H1 (cell line): ENCODE data around the gene MEN1.

Source experiments
- EZH2 ChIP-seq: fragments of 200-600 bp; sonication (generic); IDR thresholded peaks from 2 replicates; pipeline ENCODE4 v1.7.1; 2012; ENCODE audit warnings: low read depth, mild to moderate bottlenecking, moderate library complexity, low read length, inconsistent platforms; ENCODE audit not compliant: severe bottlenecking
- SP2 ChIP-seq: IDR thresholded peaks from 2 replicates; pipeline ENCODE4 v1.6.1; 2012; ENCODE audit warnings: mild to moderate bottlenecking, low read length, inconsistent platforms
- TF ChIP-seq, protein P1 (sequence below), 3 experiments: IDR thresholded peaks; 1 replicate in 2 of 3; 2 replicates in 1 of 3; pipeline versions ENCODE4 v1.5.1 to v1.6.1; 2011; ENCODE audit warnings: low read length in 3 of 3, mild to moderate bottlenecking in 3 of 3, inconsistent platforms in 2 of 3, low read depth in 1 of 3, moderate library complexity in 1 of 3; ENCODE audit not compliant: insufficient read depth in 1 of 3; ENCODE audit errors: control extremely low read depth in 1 of 3
- TF ChIP-seq, protein P2 (sequence below): IDR thresholded peaks from 2 replicates; pipeline ENCODE4 v1.6.1; 2012; ENCODE audit warnings: inconsistent platforms

DNA sequence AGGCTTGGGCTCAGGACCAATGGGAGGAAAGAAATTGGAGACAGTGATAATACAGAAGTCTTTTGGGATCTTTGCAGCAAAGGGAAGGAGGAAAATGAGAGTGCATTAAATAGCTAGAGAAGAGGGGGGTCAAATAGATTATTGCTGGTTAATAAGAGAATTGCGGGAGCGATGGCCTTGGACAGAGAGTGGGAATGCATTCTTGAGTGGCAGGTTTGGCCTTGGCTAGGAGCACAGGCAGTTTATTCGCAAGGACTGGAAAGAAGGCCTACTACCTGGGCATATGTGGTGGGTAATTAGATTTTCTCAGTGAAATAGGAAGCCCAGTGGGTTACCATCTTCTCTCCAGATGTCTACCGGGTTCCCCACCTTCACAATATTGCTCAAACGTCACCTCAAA, 3.5 kb upstream of the MEN1 start:
- no peak for TF ChIP-seq SP2
- TF ChIP-seq, protein P1, sequence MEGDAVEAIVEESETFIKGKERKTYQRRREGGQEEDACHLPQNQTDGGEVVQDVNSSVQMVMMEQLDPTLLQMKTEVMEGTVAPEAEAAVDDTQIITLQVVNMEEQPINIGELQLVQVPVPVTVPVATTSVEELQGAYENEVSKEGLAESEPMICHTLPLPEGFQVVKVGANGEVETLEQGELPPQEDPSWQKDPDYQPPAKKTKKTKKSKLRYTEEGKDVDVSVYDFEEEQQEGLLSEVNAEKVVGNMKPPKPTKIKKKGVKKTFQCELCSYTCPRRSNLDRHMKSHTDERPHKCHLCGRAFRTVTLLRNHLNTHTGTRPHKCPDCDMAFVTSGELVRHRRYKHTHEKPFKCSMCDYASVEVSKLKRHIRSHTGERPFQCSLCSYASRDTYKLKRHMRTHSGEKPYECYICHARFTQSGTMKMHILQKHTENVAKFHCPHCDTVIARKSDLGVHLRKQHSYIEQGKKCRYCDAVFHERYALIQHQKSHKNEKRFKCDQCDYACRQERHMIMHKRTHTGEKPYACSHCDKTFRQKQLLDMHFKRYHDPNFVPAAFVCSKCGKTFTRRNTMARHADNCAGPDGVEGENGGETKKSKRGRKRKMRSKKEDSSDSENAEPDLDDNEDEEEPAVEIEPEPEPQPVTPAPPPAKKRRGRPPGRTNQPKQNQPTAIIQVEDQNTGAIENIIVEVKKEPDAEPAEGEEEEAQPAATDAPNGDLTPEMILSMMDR (IDR thresholded peaks at IDR 0.05; ENCODE audit: control extremely low read depth in 1 of 3, insufficient read depth in 1 of 3, low read depth in 1 of 3, low read length in 3 of 3) = no peak
- TF ChIP-seq EZH2 = no peak
- TF ChIP-seq, protein P2, sequence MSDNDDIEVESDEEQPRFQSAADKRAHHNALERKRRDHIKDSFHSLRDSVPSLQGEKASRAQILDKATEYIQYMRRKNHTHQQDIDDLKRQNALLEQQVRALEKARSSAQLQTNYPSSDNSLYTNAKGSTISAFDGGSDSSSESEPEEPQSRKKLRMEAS = no peak
